ENCODE results near the gene RBM33. TPM values are rescaled to one million over a fixed set of nuclear protein-coding genes. Genes with fewer than 3 reads are reported as not detected.

RBM33 gene
- total RNA-seq, 2 experiments from 2014 or later, result 67.6 to 81.1 TPM

DNA sequence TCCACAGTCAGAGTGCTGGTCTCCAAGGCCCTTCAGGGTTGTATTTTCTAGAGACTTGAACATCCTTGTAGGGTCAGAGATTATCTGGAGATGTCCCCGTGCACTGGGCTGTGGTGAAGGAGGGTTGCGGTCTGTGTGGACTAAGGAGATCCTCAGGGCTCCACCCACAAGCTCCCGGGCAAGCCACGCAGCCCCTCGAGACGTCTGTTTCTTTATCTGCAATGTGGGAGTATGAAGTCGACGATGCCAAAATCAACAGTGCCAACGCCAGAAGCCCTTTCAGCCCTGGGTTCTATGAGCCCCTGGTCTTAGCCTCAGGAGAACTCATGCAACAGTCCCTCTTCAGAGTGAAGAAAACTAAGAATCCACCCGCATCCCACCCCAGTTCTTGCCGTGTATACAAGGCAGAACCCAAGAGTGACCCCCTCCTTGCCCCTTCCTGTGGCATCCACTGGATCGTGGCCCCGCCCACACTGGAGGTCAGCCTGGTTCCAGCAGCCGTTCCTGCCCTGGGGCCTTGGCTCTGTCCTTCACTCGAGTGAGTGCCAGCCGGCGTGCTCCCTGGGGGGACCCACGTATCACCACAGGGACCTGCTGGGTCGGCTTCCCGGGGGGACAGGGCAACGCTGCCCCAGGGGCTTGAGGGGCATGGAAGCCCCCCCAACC lies 173.8 kb downstream of the RBM33 start:
- H3K27me3 Mint-ChIP-seq, result peaks cover 19% of the 10 kb centered on the region
- no peak overlapping the region for H3K4me3 Mint-ChIP-seq
- intact Hi-C loops (cut with DNase I, micrococcal nuclease), result loop anchor here in 1 of 2 experiments (5.0 kb wide), 2 partner anchors 654 to 999 kb away; no protein-coding TSS in a partner anchor
- CTCF ChIA-PET, result no interaction called here
- no peaks in the 10 kb centered on the region for H3K9me3 Mint-ChIP-seq (ENCODE audit: low read depth)
- no peaks in the 10 kb centered on the region for H3K36me3 Mint-ChIP-seq (ENCODE audit: low read depth)
- DNase-seq (no peak), ATAC-seq (no peak)
- H3K27ac Mint-ChIP-seq, result no peak overlapping the region
- peaks cover 4% of the 10 kb centered on the region for H3K4me1 Mint-ChIP-seq
- POLR2A ChIA-PET, result no interaction called here

DNA sequence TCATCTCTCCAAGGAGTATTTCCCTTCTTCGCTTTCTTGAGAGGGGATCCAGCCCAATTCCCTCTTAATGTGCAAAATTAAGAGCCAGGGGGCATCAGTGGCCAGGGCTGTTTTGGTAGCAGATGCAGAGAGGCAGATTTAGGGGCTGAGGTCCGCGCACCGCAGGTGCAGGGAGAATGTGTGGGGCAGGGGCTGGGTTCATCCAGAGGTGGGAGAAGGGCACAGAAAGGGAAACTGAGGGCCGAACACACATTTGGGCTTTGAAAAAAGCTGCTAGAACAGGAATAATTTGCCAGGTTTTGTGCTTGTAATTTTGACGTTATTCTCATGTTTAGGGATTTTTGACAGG lies 174.3 kb downstream of the RBM33 start:
- H3K4me3 Mint-ChIP-seq, result no peak overlapping the region
- H3K36me3 Mint-ChIP-seq (ENCODE audit: low read depth), result no peaks in the 10 kb centered on the region
- intact Hi-C loops (cut with DNase I, micrococcal nuclease), result loop anchor here in 1 of 2 experiments (5.0 kb wide), 2 partner anchors 654 to 999 kb away; no protein-coding TSS in a partner anchor
- DNase-seq, result no peak
- H3K27ac Mint-ChIP-seq, result no peak overlapping the region
- POLR2A ChIA-PET, result no interaction called here
- no peaks in the 10 kb centered on the region for H3K9me3 Mint-ChIP-seq (ENCODE audit: low read depth)
- peaks cover 4% of the 10 kb centered on the region for H3K4me1 Mint-ChIP-seq
- CTCF ChIA-PET, result no interaction called here
- no peak for ATAC-seq
- H3K27me3 Mint-ChIP-seq, result peaks cover 17% of the 10 kb centered on the region

DNA sequence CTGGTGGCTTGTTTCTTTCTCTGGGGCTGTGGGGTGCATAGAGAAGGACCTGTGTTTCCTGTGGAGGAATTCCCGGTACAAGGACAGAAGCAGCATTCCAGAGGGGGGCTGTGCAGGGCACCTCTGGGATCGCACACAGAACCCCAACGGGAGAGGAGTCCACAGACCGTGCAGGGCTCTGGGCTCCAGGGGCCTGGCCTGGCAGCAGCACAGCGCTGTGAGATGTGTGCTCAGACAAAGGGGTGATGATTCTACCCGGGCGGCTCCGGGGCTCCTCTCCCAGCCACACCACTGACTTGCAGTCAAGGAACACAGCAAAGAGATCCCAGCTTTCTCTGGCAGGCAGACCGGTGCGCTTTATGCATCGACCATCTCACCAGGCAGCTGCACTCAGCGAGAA lies 174.7 kb downstream of the RBM33 start:
- no peak for DNase-seq
- Mint-ChIP-seq H3K4me1 (peaks cover 4% of the 10 kb centered on the region), H3K36me3 (ENCODE audit: low read depth) (no peaks in the 10 kb centered on the region)

DNA sequence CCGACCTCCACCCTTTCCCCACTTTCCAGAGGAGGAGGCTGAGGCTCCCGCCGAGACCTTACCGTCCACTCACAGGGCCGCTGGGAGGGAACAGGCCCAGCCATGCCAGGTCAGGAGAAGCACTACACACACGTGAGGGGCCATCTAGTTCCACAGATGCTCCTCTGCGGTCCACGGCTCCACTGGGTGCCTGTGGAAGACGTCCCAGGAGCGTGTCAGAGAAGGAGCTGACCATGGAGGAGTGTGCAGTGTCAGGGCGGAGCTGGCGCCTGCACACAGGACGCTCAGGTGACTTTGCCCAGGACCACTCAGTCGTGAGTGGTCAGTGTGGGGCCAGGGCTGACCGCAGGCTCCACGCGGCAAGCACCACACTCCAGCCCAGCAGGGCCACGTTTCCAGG lies 175.8 kb downstream of the RBM33 start:
- CTCF ChIA-PET, result interaction anchor here (1.0 kb wide), 1 partner anchor 287 kb away, joined by 3 read pairs; no protein-coding TSS in a partner anchor
- peaks cover 4% of the 10 kb centered on the region for H3K4me1 Mint-ChIP-seq
- ATAC-seq (no peak), DNase-seq (no peak)
- no peaks in the 10 kb centered on the region for H3K9me3 Mint-ChIP-seq (ENCODE audit: low read depth)
- H3K4me3 Mint-ChIP-seq, result no peak overlapping the region
- H3K27me3 Mint-ChIP-seq, result peaks cover 10% of the 10 kb centered on the region
- H3K36me3 Mint-ChIP-seq (ENCODE audit: low read depth), result no peaks in the 10 kb centered on the region
- no peak overlapping the region for H3K27ac Mint-ChIP-seq
- intact Hi-C loops (cut with DNase I, micrococcal nuclease), result no loop called here
- POLR2A ChIA-PET, result no interaction called here

More for the DNA sequence above, 174.7 kb downstream of the RBM33 start:
- ChIA-PET POLR2A (no interaction called here), CTCF (interaction anchor here (0.6 kb wide), 1 partner anchor 433 kb away, joined by 3 read pairs; no protein-coding TSS in a partner anchor)
- Mint-ChIP-seq H3K27ac (no peak overlapping the region), H3K4me3 (no peak overlapping the region), H3K27me3 (peaks cover 13% of the 10 kb centered on the region), H3K9me3 (ENCODE audit: low read depth) (no peaks in the 10 kb centered on the region)
- intact Hi-C loops (cut with DNase I, micrococcal nuclease), result loop anchor here in 1 of 2 experiments (5.0 kb wide), 2 partner anchors 653 to 998 kb away; no protein-coding TSS in a partner anchor
- no peak for ATAC-seq

DNA sequence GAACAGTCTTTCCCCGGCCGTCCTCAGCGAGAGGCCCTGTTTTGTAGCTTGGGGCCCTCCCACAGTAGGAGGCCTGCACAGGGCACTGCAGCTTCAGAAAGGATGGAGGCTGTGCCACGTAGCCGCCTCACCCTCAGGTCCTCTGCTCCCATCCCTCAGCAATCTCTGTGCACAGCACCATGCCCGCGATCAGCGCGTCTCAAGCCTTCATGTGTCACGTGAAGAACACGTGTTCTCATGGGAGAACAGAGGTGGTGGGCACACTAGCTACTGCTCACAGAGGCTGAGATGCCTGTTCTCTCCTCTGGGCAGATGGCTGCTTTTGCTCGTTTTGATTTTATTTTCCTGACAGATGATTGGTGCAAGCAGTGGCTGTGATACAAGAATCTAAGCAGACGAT lies 176.3 kb downstream of the RBM33 start:
- ChIA-PET POLR2A (no interaction called here), CTCF (interaction anchor here (1.0 kb wide), 1 partner anchor 287 kb away, joined by 3 read pairs; no protein-coding TSS in a partner anchor)
- Mint-ChIP-seq H3K27ac (no peak overlapping the region), H3K9me3 (ENCODE audit: low read depth) (no peaks in the 10 kb centered on the region), H3K27me3 (peaks cover 11% of the 10 kb centered on the region), H3K4me1 (no peaks in the 10 kb centered on the region), H3K4me3 (no peak overlapping the region), H3K36me3 (ENCODE audit: low read depth) (no peaks in the 10 kb centered on the region)
- ATAC-seq, result no peak
- intact Hi-C loops (cut with DNase I, micrococcal nuclease), result no loop called here
- DNase-seq, result no peak

DNA sequence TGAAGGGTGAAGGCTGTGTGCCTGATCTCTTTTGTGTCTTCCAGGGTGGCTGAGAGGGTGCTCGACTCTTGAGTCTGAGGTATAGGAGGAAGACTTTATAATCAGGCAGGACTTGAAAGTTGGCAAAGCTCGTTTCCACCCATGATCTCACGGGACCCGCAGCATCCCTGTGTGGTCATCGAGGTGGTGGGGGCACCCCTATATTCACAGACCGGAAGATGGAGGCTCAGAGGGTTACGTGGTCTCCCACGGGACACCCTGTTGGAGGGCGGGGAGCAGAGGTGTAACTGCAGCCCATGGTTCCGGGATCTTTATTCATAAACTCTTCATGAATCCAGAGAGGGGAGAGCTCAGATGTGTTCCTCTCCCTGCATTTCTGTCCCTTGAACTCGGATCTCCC lies 177.4 kb downstream of the RBM33 start:
- ATAC-seq, result no peak
- POLR2A ChIA-PET, result no interaction called here
- no peaks in the 10 kb centered on the region for H3K36me3 Mint-ChIP-seq (ENCODE audit: low read depth)
- H3K9me3 Mint-ChIP-seq (ENCODE audit: low read depth), result no peaks in the 10 kb centered on the region
- H3K4me3 Mint-ChIP-seq, result no peak overlapping the region
- no peaks in the 10 kb centered on the region for H3K4me1 Mint-ChIP-seq
- no peak for DNase-seq
- H3K27me3 Mint-ChIP-seq, result peaks cover 10% of the 10 kb centered on the region
- CTCF ChIA-PET, result no interaction called here
- intact Hi-C loops (cut with DNase I, micrococcal nuclease), result no loop called here
- H3K27ac Mint-ChIP-seq, result no peak overlapping the region

DNA sequence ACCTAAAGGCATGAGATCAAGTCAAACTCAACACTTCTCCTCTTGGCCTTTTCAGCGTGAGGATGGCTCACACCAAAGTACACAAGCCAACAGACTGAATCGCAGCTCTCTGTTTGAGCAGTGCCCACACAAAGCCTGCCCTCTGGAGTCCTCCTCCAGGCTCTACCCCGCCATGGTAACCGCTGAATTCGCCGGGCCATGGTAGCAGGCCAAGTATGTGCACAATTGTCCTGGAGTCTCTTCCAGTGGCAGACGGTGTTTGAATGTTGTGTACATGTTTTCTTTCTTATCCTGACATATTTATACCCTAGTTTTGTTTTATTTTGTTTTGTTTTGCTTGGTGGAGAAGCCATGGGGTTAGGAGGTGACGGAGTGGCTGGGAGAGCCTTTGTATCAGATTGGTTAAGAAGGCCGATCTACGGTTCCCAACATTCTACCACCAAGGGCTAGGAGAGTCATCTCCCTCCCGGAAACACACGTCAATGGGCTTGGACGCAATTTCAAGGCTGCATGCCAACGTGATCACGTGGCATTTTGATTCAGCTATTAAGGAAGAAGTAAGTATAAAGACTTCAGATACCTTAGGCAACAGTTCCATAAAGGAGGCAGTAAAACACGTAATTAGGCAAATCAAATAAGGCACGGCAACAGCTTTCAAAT lies 179.9 kb downstream of the RBM33 start:
- H3K4me1 Mint-ChIP-seq, result no peaks in the 10 kb centered on the region
- no peaks in the 10 kb centered on the region for H3K36me3 Mint-ChIP-seq (ENCODE audit: low read depth)
- H3K9me3 Mint-ChIP-seq (ENCODE audit: low read depth), result no peaks in the 10 kb centered on the region
- POLR2A ChIA-PET, result no interaction called here
- H3K27me3 Mint-ChIP-seq, result peaks cover 10% of the 10 kb centered on the region
- H3K27ac Mint-ChIP-seq, result no peak overlapping the region
- DNase-seq (no peak), ATAC-seq (no peak)
- no peak overlapping the region for H3K4me3 Mint-ChIP-seq
- intact Hi-C loops (cut with DNase I, micrococcal nuclease), result no loop called here
- CTCF ChIA-PET, result interaction anchor here (0.6 to 1.4 kb wide), 2 partner anchors 235 to 996 kb away, joined by 3 to 4 read pairs; no protein-coding TSS in a partner anchor

DNA sequence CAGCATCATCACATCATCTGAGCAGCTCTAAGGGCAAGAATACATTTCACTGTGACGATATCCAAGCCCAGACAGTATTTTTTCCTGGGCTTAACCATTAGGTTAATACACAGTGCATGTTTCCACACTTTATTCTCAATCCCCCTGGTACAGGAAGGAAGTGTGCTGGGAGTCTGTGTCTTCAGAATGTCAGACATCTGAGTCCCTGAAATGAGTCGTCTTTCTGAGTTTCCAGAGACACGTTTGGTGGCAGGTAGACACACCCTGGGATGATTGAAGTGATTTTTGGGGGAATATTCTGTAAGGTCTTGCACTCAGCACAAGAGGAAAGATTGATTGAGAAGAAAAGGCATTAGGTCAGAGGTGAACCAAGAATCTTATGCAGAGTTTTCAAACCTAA lies 180.9 kb downstream of the RBM33 start:
- H3K36me3 Mint-ChIP-seq (ENCODE audit: low read depth), result no peaks in the 10 kb centered on the region
- POLR2A ChIA-PET, result no interaction called here
- no peaks in the 10 kb centered on the region for H3K4me1 Mint-ChIP-seq
- H3K27ac Mint-ChIP-seq, result no peak overlapping the region
- intact Hi-C loops (cut with DNase I, micrococcal nuclease), result no loop called here
- DNase-seq (no peak), ATAC-seq (no peak)
- CTCF ChIA-PET, result interaction anchor here (0.7 kb wide), 1 partner anchor 173 kb away, joined by 3 read pairs; no protein-coding TSS in a partner anchor
- no peak overlapping the region for H3K4me3 Mint-ChIP-seq
- no peaks in the 10 kb centered on the region for H3K9me3 Mint-ChIP-seq (ENCODE audit: low read depth)
- peaks cover 10% of the 10 kb centered on the region for H3K27me3 Mint-ChIP-seq

DNA sequence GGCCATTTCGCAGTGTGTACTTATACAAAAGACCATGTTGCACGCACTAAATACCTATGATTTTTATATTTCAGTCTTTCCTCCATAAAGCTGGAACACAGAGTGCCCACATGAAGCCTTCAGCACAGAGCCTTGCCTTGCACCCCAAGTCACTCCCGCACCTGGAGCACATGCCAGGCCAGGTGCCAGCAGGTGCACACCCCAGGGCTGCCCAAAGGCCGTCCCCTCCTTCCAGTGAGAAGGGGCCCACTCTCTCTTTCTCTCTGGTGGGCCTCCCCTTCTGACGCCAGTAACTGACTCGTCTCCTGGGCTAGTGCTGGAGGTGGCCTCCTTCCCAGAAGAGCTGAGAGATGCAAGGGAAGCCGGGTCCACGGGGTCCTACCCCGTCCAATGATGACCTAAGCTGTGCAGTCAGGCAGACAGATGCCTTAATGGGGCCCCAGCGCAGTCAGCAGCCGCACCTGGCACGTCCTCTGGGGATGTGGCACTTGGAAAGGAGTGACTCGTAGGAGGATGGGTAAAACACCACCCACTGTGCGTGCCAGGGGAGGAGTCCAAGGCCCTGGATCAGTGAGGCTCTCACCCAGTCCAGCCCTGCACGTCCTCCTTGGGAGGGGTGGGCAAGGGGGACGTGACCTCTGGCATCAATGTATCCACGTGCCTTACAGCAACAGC lies 185.5 kb downstream of the RBM33 start:
- POLR2A ChIA-PET, result no interaction called here
- CTCF ChIA-PET, result no interaction called here
- DNase-seq (no peak), ATAC-seq (no peak)
- intact Hi-C loops (cut with DNase I, micrococcal nuclease), result no loop called here
- no peaks in the 10 kb centered on the region for H3K9me3 Mint-ChIP-seq (ENCODE audit: low read depth)
- no peaks in the 10 kb centered on the region for H3K36me3 Mint-ChIP-seq (ENCODE audit: low read depth)
- H3K4me1 Mint-ChIP-seq, result no peaks in the 10 kb centered on the region
- H3K4me3 Mint-ChIP-seq, result no peak overlapping the region
- H3K27me3 Mint-ChIP-seq, result peaks cover 8% of the 10 kb centered on the region
- H3K27ac Mint-ChIP-seq, result no peak overlapping the region

Other genes with a start within 250 kb of the RBM33 start
- gene EN2, start 186.5 kb upstream of the RBM33 start, total RNA-seq, result not detected
- gene CNPY1, start 98.1 kb upstream of the RBM33 start, total RNA-seq, result not detected
- not detected for gene SHH, start 167.8 kb downstream of the RBM33 start, total RNA-seq